Measurements from ENCODE around the gene HNF1A.
"Not testable (repeated sequence)": the region's sequence is repeated elsewhere in the genome, so short reads cannot be mapped to it uniquely, and the experiment has no call there.

Gene HNF1A

DNA sequence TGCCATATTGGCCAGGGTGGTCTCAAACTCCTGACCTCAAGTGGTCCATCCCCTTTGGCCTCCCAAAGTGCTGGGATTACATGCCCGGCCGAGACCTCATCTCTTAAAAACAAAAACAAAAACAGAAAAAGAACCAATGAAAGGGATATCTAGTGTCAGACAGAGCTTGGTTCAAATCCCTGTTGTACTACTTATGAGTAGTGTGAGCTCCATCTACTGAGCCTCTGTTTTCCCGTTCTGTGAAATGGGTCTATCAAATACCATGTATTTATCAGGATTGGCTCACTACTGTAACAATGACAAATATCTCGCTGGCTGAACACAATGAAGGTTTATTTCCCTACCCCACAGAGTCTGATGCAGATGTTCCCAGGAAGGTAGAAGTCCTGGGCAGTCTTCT lies 36.9 kb upstream of the HNF1A start:
- H3K9ac ChIP-seq (ENCODE audit: low read depth, low read length) = no peak overlapping the region
- no peak overlapping the region for H3K4me2 ChIP-seq (ENCODE audit: low read length)
- H3K36me3 ChIP-seq (ENCODE audit: insufficient read depth, low read length) = no peaks in the 10 kb centered on the region
- H3K4me3 ChIP-seq (ENCODE audit: low read length) = no peak overlapping the region
- no peaks in the 10 kb centered on the region for H3K4me1 ChIP-seq (ENCODE audit: control insufficient read depth, insufficient read depth, low read length)
- peaks cover 27% of the 10 kb centered on the region for H3K27me3 ChIP-seq (ENCODE audit: control insufficient read depth, insufficient read depth, low read length)
- H3K9me3 ChIP-seq (replicated peaks; ENCODE audit: low read length) = no peaks in the 10 kb centered on the region

DNA sequence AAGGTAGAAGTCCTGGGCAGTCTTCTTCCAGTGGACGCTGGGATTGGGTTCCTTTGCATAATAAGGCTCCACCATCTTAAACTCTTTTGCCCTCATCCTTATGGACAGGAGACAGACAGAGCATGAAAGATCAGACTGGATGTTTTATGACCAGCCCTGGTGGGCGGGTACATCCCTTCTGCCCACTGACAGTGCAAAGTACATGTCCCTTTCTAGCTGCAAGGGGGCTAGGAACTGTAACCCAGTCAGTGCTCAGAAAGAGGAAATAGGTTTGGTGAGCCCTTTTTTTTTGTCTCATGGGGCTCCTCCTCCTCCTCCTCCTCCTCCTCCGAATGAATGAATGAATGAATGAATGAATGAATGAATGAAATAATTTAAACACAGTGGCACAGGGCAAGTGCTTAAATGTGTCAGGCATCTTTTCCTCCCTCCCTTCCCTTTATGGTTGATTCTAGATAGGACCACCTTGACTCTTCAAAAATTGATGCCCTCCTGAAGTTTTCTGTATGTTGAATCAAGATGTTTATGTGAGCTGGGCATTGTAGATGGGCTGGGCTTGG lies 36.4 kb upstream of the HNF1A start:
- no peaks in the 10 kb centered on the region for H3K36me3 ChIP-seq (ENCODE audit: insufficient read depth, low read length)
- H3K4me1 ChIP-seq (ENCODE audit: control insufficient read depth, insufficient read depth, low read length) = no peaks in the 10 kb centered on the region
- H3K4me2 ChIP-seq (ENCODE audit: low read length) = no peak overlapping the region
- peaks cover 27% of the 10 kb centered on the region for H3K27me3 ChIP-seq (ENCODE audit: control insufficient read depth, insufficient read depth, low read length)
- H3K9ac ChIP-seq (ENCODE audit: low read depth, low read length) = no peak overlapping the region
- no peak overlapping the region for H3K4me3 ChIP-seq (ENCODE audit: low read length)
- no peaks in the 10 kb centered on the region for H3K9me3 ChIP-seq (replicated peaks; ENCODE audit: low read length)

DNA sequence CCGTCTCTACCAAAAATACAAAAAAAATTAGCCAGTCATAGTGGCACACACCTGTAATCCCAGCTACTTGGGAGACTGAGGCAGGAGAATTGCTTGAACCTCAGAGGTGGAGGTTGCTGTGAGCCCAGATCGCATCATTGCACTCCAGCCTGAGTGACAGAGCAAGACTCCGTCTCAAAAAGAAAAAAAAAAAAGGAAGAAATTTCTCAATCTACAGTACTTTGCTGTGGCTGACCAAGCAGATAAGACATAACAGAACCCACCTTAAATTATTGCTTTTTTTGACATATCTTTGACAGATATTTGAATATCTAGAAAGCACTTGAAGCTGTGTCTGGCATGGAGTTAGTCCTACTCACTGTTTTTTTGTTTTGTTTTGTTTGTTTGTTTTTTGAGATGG lies 34.9 kb upstream of the HNF1A start:
- no peak overlapping the region for H3K4me2 ChIP-seq (ENCODE audit: low read length)
- H3K4me1 ChIP-seq (ENCODE audit: control insufficient read depth, insufficient read depth, low read length) = no peaks in the 10 kb centered on the region
- no peaks in the 10 kb centered on the region for H3K36me3 ChIP-seq (ENCODE audit: insufficient read depth, low read length)
- H3K4me3 ChIP-seq (ENCODE audit: low read length) = no peak overlapping the region
- peaks cover 24% of the 10 kb centered on the region for H3K27me3 ChIP-seq (ENCODE audit: control insufficient read depth, insufficient read depth, low read length)
- H3K9me3 ChIP-seq (replicated peaks; ENCODE audit: low read length) = no peaks in the 10 kb centered on the region
- H3K9ac ChIP-seq (ENCODE audit: low read depth, low read length) = no peak overlapping the region

DNA sequence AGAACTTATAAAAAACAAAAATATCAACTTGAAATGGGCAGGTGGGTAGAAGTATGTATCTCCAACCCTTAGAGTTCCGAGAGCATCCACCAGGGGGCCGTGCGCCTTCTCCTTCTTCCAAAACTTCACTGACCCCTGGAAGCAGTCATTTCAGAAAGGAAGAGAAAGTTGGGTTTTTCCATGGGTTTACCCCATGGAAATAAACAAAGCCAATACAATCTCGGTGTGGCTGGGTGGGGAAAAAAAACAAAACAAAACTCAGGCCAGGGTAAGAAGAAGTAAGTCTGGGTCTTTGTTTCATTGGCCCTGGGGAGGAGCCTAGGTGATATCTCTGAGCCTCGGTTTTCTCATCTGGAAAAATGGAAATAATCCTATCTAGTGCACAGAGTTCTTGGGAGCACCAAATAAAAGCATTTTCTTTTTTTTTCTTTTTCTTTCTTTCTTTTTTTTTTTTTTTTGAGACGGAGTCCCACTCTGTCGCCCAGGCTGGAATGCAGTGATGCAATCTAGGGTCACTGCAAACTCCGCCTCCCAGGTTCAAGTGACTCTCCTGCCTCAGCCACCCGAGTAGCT lies 33.6 kb upstream of the HNF1A start:
- H3K27me3 ChIP-seq (ENCODE audit: control insufficient read depth, insufficient read depth, low read length) = peaks cover 15% of the 10 kb centered on the region
- no peak overlapping the region for H3K4me2 ChIP-seq (ENCODE audit: low read length)
- no peak overlapping the region for H3K9ac ChIP-seq (ENCODE audit: low read depth, low read length)
- no peaks in the 10 kb centered on the region for H3K36me3 ChIP-seq (ENCODE audit: insufficient read depth, low read length)
- no peak overlapping the region for H3K4me3 ChIP-seq (ENCODE audit: low read length)
- no peaks in the 10 kb centered on the region for H3K9me3 ChIP-seq (replicated peaks; ENCODE audit: low read length)
- no peaks in the 10 kb centered on the region for H3K4me1 ChIP-seq (ENCODE audit: control insufficient read depth, insufficient read depth, low read length)

DNA sequence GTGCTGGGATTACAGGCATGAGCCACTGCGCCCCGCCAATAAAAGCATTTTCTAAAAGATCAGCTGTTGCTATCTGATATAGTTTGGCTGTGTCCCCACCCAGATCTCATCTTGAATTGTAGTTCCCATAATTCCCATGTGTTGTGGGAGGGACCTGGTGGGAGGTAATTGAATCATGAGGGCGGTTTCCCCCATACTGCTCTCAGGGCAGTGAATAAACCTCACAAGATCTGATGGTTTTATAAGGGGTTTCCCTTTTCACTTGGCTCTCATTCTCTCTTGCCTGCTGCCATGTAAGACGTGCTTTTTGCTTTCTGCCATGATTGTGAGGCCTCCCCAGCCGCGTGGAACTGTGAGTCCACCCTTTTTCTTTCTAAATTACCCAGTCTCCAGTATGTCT lies 32.8 kb upstream of the HNF1A start:
- not testable (repeated sequence) for H3K9ac ChIP-seq (ENCODE audit: low read depth, low read length); H3K4me1 ChIP-seq (ENCODE audit: control insufficient read depth, insufficient read depth, low read length); H3K9me3 ChIP-seq (replicated peaks; ENCODE audit: low read length); H3K4me3 ChIP-seq (ENCODE audit: low read length); H3K4me2 ChIP-seq (ENCODE audit: low read length); H3K36me3 ChIP-seq (ENCODE audit: insufficient read depth, low read length)
- peaks cover 13% of the 10 kb centered on the region for H3K27me3 ChIP-seq (ENCODE audit: control insufficient read depth, insufficient read depth, low read length)

DNA sequence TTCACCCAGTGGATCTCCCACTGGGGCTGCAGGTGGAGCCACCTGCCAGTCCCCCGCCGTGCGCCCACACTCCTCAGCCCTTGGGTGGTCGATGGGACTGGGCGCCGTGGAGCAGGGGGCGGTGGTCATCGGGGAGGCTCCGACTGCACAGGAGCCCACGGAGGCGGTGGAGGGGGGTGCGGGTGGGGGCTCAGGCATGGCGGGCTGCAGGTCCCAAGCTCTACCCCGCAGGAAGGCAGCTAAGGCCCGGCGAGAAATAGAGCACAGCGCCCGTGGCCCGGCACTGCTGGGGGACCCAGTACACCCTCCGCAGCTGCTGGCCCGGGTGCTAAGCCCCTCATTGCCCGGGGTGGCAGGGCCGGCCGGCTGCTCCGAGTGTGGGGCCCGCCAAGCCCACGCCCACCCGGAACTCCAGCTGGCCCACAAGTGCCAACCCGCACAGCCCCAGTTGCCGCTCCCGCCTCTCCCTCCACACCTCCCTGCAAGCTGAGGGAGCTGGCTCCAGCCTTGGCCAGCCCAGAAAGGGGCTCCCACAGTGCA lies 28.0 kb upstream of the HNF1A start:
- not testable (repeated sequence) for H3K4me2 ChIP-seq (ENCODE audit: low read length); H3K36me3 ChIP-seq (ENCODE audit: insufficient read depth, low read length); H3K4me3 ChIP-seq (ENCODE audit: low read length)

DNA sequence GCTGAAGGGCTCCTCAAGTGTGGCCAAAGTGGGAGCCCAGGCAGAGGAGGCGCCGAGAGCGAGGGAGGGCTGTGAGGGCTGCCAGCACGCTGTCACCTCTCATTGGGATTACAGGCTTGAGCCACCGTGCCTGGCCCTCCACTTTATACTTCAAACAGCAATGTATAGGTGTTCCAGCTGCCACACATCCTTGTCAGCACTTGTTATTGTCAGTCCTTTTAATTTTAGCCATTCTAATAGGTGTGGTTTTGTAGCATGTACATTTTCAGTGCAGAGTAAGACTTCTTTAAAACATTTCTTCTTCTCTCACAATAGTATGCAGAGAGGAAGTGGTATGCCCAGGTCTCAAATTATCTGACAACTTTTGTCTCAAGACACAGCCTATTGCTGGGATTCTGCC lies 27.5 kb upstream of the HNF1A start:
- no peak overlapping the region for H3K9ac ChIP-seq (ENCODE audit: low read depth, low read length)
- H3K4me3 ChIP-seq (ENCODE audit: low read length) = no peak overlapping the region
- H3K4me2 ChIP-seq (ENCODE audit: low read length) = no peak overlapping the region
- H3K36me3 ChIP-seq (ENCODE audit: insufficient read depth, low read length) = no peaks in the 10 kb centered on the region
- H3K9me3 ChIP-seq (replicated peaks; ENCODE audit: low read length) = no peaks in the 10 kb centered on the region
- no peaks in the 10 kb centered on the region for H3K4me1 ChIP-seq (ENCODE audit: control insufficient read depth, insufficient read depth, low read length)
- peaks cover 5% of the 10 kb centered on the region for H3K27me3 ChIP-seq (ENCODE audit: control insufficient read depth, insufficient read depth, low read length)

More for the DNA sequence above, 28.0 kb upstream of the HNF1A start:
- not testable (repeated sequence) for H3K9ac ChIP-seq (ENCODE audit: low read depth, low read length); H3K4me1 ChIP-seq (ENCODE audit: control insufficient read depth, insufficient read depth, low read length); H3K9me3 ChIP-seq (replicated peaks; ENCODE audit: low read length); H3K27me3 ChIP-seq (ENCODE audit: control insufficient read depth, insufficient read depth, low read length)

DNA sequence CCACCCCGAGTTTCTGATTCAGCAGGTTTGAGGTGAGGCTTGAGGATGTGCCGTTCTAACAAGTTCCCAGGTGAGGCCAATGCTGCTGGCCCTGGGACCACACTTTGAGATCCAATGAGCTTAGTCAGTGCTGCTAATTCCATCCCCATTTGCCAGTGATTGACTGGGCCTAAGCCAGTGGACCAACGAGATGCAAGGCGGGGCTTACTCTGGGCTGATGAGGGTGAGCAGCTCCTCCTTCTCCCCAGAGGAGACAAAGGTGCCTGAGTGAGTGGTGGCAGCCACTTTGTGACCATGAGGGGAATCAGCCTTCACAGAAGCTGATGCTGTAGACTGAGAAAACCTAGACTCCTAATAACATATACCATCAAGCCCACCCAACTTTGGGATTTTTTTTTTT lies 23.1 kb upstream of the HNF1A start:
- Histone ChIP-seq H3K4me3 (ENCODE audit: low read length) (no peak overlapping the region), H3K36me3 (ENCODE audit: insufficient read depth, low read length) (no peaks in the 10 kb centered on the region), H3K4me2 (ENCODE audit: low read length) (no peak overlapping the region), H3K4me1 (ENCODE audit: control insufficient read depth, insufficient read depth, low read length) (no peaks in the 10 kb centered on the region), H3K9ac (ENCODE audit: low read depth, low read length) (no peak overlapping the region), H3K9me3 (replicated peaks; ENCODE audit: low read length) (no peaks in the 10 kb centered on the region), H3K27me3 (ENCODE audit: control insufficient read depth, insufficient read depth, low read length) (peaks cover 27% of the 10 kb centered on the region)

DNA sequence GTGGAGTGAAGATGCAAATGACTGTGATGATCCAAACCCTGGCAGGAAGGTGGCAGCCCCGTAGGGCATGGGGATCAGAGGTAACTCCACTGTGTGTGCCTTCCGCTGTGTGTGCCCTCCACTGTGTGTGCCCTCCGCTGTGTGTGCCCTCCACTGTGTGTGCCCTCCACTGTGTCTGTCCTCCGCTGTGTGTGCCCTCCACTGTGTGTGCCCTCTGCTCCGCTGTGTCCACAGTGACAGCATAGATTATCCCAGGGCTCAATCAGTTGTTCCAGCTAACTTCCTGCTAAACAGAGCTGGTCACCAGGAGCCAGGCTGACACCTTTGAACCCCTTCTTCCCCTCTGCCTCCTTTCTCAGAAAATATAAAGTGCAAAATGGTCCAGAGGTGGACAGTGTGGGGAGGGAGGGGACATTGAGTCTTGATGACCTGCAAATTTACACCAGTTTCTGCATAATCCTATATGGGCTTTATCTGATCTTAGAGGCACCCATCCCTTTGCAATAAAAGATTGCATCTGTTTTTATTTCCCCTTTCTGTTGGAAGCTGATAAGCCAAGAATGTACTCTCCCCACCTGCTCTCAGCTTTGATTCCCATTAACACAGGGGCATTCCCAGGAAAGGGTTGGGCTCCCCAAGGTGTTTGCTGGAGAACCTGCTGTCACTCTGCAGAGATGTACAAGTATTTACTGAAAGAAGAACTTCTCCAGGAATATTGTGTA lies 21.6 kb upstream of the HNF1A start:
- Histone ChIP-seq H3K9me3 (replicated peaks; ENCODE audit: low read length) (no peaks in the 10 kb centered on the region), H3K4me1 (ENCODE audit: control insufficient read depth, insufficient read depth, low read length) (no peaks in the 10 kb centered on the region), H3K9ac (ENCODE audit: low read depth, low read length) (no peak overlapping the region), H3K27me3 (ENCODE audit: control insufficient read depth, insufficient read depth, low read length) (peaks cover 27% of the 10 kb centered on the region), H3K4me3 (ENCODE audit: low read length) (no peak overlapping the region), H3K36me3 (ENCODE audit: insufficient read depth, low read length) (no peaks in the 10 kb centered on the region), H3K4me2 (ENCODE audit: low read length) (no peak overlapping the region)

DNA sequence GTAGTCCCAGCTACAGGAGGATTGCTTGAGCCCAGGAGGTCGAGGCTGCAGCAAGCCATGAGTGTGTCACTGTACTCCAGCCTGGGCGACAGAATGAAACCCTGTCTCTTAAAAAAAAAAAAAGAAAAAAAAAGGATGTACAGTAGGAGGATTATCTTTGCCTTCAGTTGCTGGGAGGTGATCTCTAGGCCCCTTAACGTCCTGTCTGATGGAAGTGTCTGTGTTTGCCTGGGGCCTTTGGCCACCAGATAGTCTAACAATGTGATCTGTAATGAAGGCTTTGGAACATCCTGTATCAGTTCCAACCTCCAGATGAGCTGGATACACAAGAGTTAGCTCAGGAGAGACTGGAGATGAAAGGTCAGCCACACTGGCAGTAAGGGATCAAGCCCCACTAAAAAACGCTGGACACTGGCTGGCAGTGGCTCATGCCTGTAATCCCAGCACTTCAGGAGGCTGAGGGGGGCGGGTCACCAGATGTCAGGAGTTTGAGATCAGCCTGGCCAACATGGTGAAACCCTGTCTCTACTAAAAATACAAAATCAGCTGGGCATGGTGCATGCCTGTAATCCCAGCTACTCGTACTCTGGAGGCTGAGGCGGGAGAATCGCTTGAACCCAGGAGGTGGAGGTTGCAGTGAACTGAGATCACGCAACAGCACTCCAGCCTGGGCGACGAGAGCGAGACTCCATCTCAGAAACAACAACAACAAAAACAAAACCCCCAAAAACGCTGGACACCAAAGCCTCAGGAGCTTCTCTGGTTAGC lies 19.0 kb upstream of the HNF1A start:
- H3K9ac ChIP-seq (ENCODE audit: low read depth, low read length) = no peak overlapping the region
- H3K9me3 ChIP-seq (replicated peaks; ENCODE audit: low read length) = no peaks in the 10 kb centered on the region
- no peak overlapping the region for H3K4me3 ChIP-seq (ENCODE audit: low read length)
- no peak overlapping the region for H3K4me2 ChIP-seq (ENCODE audit: low read length)
- no peaks in the 10 kb centered on the region for H3K4me1 ChIP-seq (ENCODE audit: control insufficient read depth, insufficient read depth, low read length)
- H3K36me3 ChIP-seq (ENCODE audit: insufficient read depth, low read length) = no peaks in the 10 kb centered on the region
- peaks cover 31% of the 10 kb centered on the region for H3K27me3 ChIP-seq (ENCODE audit: control insufficient read depth, insufficient read depth, low read length)

DNA sequence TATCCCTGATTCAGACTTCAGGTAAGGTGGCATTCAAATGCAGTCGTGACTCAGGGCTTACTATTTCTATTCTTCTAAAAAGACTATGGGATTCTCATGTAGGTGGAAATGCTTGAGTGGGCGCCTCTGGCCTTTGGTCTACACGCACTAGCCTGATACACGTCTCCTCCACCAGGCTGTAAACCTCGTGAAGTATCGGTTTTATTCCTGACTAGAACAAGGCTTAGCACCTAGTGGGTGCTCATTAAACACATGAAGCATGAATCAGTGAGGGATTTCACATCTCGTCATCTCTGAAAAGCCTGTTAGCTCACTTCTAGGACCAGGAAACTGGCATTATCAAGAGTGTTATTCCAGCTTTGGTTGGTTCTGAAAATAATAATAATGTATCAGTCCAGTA lies 17.7 kb upstream of the HNF1A start:
- no peaks in the 10 kb centered on the region for H3K4me1 ChIP-seq (ENCODE audit: control insufficient read depth, insufficient read depth, low read length)
- no peak overlapping the region for H3K4me3 ChIP-seq (ENCODE audit: low read length)
- no peaks in the 10 kb centered on the region for H3K36me3 ChIP-seq (ENCODE audit: insufficient read depth, low read length)
- peaks cover 34% of the 10 kb centered on the region for H3K27me3 ChIP-seq (ENCODE audit: control insufficient read depth, insufficient read depth, low read length)
- no peak overlapping the region for H3K4me2 ChIP-seq (ENCODE audit: low read length)
- H3K9ac ChIP-seq (ENCODE audit: low read depth, low read length) = no peak overlapping the region
- no peaks in the 10 kb centered on the region for H3K9me3 ChIP-seq (replicated peaks; ENCODE audit: low read length)
